OCI-LY1 (cell line): Measurements from ENCODE around the gene ARHGEF33.

Experiments
- H2AFZ ChIP-seq: fragments of 200-600 bp; sonication (generic), shearing (Covaris generic); 2 replicates; pipeline ENCODE4 v1.6.0; 2014; ENCODE audit warnings: antibody characterized with exemption, mild to moderate bottlenecking, low read length
- H3F3A ChIP-seq: fragments of 200-600 bp; sonication (generic), shearing (Covaris generic); 2 replicates; pipeline ENCODE4 v1.6.0; 2014; ENCODE audit warnings: mild to moderate bottlenecking, antibody characterized with exemption, low read length, moderate library complexity; ENCODE audit not compliant: insufficient read depth
- H3K27ac ChIP-seq: fragments of 200-600 bp; sonication (generic); 2 replicates; pipeline ENCODE4 v1.5.1; 2014; ENCODE audit warnings: low read length, mixed run types, mild to moderate bottlenecking, low read depth; ENCODE audit not compliant: poor library complexity, severe bottlenecking
- H3K27me3 ChIP-seq: fragments of 200-600 bp; sonication (generic); 2 replicates; pipeline ENCODE4 v1.6.0; 2014; ENCODE audit warnings: antibody characterized with exemption, mild to moderate bottlenecking, low read length, moderate library complexity; ENCODE audit not compliant: insufficient read depth
- H3K36me3 ChIP-seq: fragments of 200-600 bp; sonication (generic); 2 replicates; pipeline ENCODE4 v1.6.1; 2014; ENCODE audit warnings: mild to moderate bottlenecking, antibody characterized with exemption, low read length, moderate library complexity, mixed read lengths; ENCODE audit not compliant: insufficient read depth
- H3K4me1 ChIP-seq: fragments of 200-600 bp; sonication (generic); 2 replicates; pipeline ENCODE4 v1.5.1; 2014; ENCODE audit warnings: mild to moderate bottlenecking, low read length, moderate library complexity; ENCODE audit not compliant: insufficient read depth, severe bottlenecking
- H3K4me2 ChIP-seq: fragments of 200-600 bp; sonication (generic), shearing (Covaris generic); 2 replicates; pipeline ENCODE4 v1.6.1; 2014; ENCODE audit warnings: low read length
- H3K4me3 ChIP-seq: fragments of 200-600 bp; sonication (generic); 2 replicates; pipeline ENCODE4 v1.5.1; 2014; ENCODE audit warnings: low read length, low read depth, mild to moderate bottlenecking, mixed read lengths; ENCODE audit not compliant: poor library complexity, severe bottlenecking
- H3K79me2 ChIP-seq: fragments of 200-600 bp; shearing (Covaris generic); 2 replicates; pipeline ENCODE4 v1.6.1; 2016; ENCODE audit warnings: mixed run types, low read length, mixed read lengths; ENCODE audit not compliant: insufficient read depth
- H3K9ac ChIP-seq: fragments of 200-600 bp; sonication (generic), shearing (Covaris generic); 2 replicates; pipeline ENCODE4 v1.6.1; 2014; ENCODE audit warnings: mild to moderate bottlenecking, low read length, mixed read lengths
- H3K9me2 ChIP-seq: fragments of 200-600 bp; sonication (generic), shearing (Covaris generic); 2 replicates; pipeline ENCODE4 v1.6.1; 2014; ENCODE audit warnings: low read depth, mild to moderate bottlenecking, low read length, mixed read lengths
- H3K9me3 ChIP-seq: fragments of 200-600 bp; shearing (Covaris generic); 2 replicates; pipeline ENCODE4 v1.6.1; 2014; ENCODE audit warnings: low read length, mixed read lengths
- H4K20me1 ChIP-seq: fragments of 200-600 bp; sonication (generic), shearing (Covaris generic); 2 replicates; pipeline ENCODE4 v1.6.0; 2016; ENCODE audit warnings: mild to moderate bottlenecking, low read length; ENCODE audit not compliant: insufficient read depth
- CTCF ChIP-seq: fragments of 200-600 bp; sonication (generic), shearing (Covaris generic); IDR thresholded peaks from 2 replicates; pipeline ENCODE4 v1.5.1; 2017; ENCODE audit warnings: mild to moderate bottlenecking, antibody characterized with exemption, low read length, moderate library complexity, mixed read lengths
- EZH2 ChIP-seq: fragments of 200-600 bp; sonication (generic), shearing (Covaris generic); IDR thresholded peaks from 2 replicates; pipeline ENCODE4 v1.8.0; 2017; ENCODE audit warnings: borderline replicate concordance, mixed run types, mild to moderate bottlenecking, antibody characterized with exemption, low read length, moderate library complexity, mixed read lengths

ARHGEF33 gene

GRCh38 chr2:38947241-38948239 is 57.9 kb downstream of the ARHGEF33 start:
- Histone ChIP-seq H3K27ac (no peak overlapping the region), H3K9me3 (no peaks in the 10 kb centered on the region), H3K27me3 (no peaks in the 10 kb centered on the region; the same call in 1 of the 2 replicates), H3K36me3 (no peaks in the 10 kb centered on the region), H3K9me2 (no peaks in the 10 kb centered on the region), H3K79me2 (no peaks in the 10 kb centered on the region), H3K4me2 (no peak overlapping the region), H4K20me1 (no peaks in the 10 kb centered on the region), H3K4me3 (no peak overlapping the region), H2AFZ (no peak overlapping the region), H3F3A (no peaks in the 10 kb centered on the region), H3K9ac (no peak overlapping the region), H3K4me1 (no peaks in the 10 kb centered on the region)
- TF ChIP-seq EZH2 (no peak), CTCF (peak; percentile 80)

DNA sequence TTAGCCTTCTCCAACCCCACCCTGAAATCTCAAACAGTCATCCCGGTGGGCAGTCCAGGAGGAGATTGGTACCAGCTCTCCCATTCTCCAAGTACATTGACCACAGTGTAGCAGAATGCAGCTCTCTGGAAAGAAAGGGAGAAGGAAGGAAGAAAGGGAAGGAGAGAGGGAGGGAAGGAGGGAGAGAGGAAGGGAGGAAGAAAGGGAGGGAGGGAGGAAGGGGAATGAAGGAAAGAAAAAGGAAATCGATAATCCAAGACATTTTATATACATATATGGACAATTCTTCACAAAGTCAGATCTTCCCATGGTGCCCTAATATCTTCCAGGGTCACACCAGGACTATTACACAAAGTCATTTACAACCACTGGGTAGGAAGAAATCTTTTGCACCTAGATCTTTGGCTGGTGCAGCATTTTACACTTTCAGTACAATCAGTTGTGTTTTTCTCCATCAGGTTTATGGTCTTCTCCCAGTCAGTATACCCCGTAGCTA is 58.8 kb downstream of the ARHGEF33 start:
- Histone ChIP-seq H3K36me3 (no peaks in the 10 kb centered on the region), H3K9ac (no peak overlapping the region), H4K20me1 (no peaks in the 10 kb centered on the region), H3F3A (no peaks in the 10 kb centered on the region), H3K9me3 (no peaks in the 10 kb centered on the region), H3K4me1 (no peaks in the 10 kb centered on the region), H3K4me3 (no peak overlapping the region), H3K4me2 (no peak overlapping the region), H3K27me3 (no peaks in the 10 kb centered on the region; the same call in 1 of the 2 replicates), H2AFZ (no peak overlapping the region), H3K9me2 (no peaks in the 10 kb centered on the region), H3K79me2 (no peaks in the 10 kb centered on the region), H3K27ac (no peak overlapping the region)
- no peak for TF ChIP-seq CTCF
- TF ChIP-seq EZH2 = no peak

- TF ChIP-seq CTCF (no peak), EZH2 (no peak)
- Histone ChIP-seq H3K9ac (no peak overlapping the region), H3K27me3 (no peaks in the 10 kb centered on the region; the same call in 1 of the 2 replicates)
Observed at GRCh38 chr2:38948995-38949394, 59.3 kb downstream of the ARHGEF33 start.

More at GRCh38 chr2:38948995-38949394, 59.3 kb downstream of the ARHGEF33 start:
- Histone ChIP-seq H2AFZ (no peak overlapping the region), H3K36me3 (no peaks in the 10 kb centered on the region), H3K4me3 (no peak overlapping the region), H3K4me1 (no peaks in the 10 kb centered on the region), H3K4me2 (no peak overlapping the region), H3K9me2 (no peaks in the 10 kb centered on the region), H3F3A (no peaks in the 10 kb centered on the region), H3K79me2 (no peaks in the 10 kb centered on the region), H3K27ac (no peak overlapping the region), H3K9me3 (no peaks in the 10 kb centered on the region), H4K20me1 (no peaks in the 10 kb centered on the region)
